Erythroblast (primary cell): ENCODE data around the gene RCC1.
"Not testable (repeated sequence)": the region's sequence is repeated elsewhere in the genome, so short reads cannot be mapped to it uniquely, and the experiment has no call there.

Experiments used
- DNase-seq, 2 experiments: peaks; one replicate each; lab custom pipeline; 2025; lab: John Stamatoyannopoulos, UW
- GATA1 ChIP-seq: IDR thresholded peaks from 2 replicates; pipeline ENCODE4 v1.6.1; 2011; ENCODE audit warnings: low read depth, mild to moderate bottlenecking, control low read depth, low read length, moderate library complexity
- POLR2A ChIP-seq: IDR thresholded peaks from 2 replicates; pipeline ENCODE4 v1.6.1; 2011; ENCODE audit warnings: mild to moderate bottlenecking, low read length

The RCC1 gene

GRCh38 chr1:28579401-28579800 is 73.6 kb downstream of the RCC1 start:
- no peak for DNase-seq
- TF ChIP-seq POLR2A (no peak), GATA1 (no peak)

GRCh38 chr1:28580722-28581530 is 75.1 kb downstream of the RCC1 start:
- DNase-seq = peak in 1 of 2 experiments; percentile 87
- TF ChIP-seq GATA1 = no peak
- no peak for TF ChIP-seq POLR2A

GRCh38 chr1:28581531-28582247 is 75.8 kb downstream of the RCC1 start:
- TF ChIP-seq GATA1 (no peak), POLR2A (peak; percentile 100)
- DNase-seq = peak; percentile 96 to 97

GRCh38 chr1:28582248-28582615 is 76.4 kb downstream of the RCC1 start:
- TF ChIP-seq POLR2A (no peak), GATA1 (no peak)
- no peak for DNase-seq

- DNase-seq = not testable (repeated sequence)
These were observed 80.9 kb downstream of the RCC1 start for GRCh38 chr1:28586585-28587391.
